K562 (cell line): ENCODE data around the gene FARSA. TPM values are rescaled to one million over a fixed set of nuclear protein-coding genes. Genes with fewer than 3 reads are reported as not detected.

Experiments used
- ASH1L ChIP-seq: fragments of 450-650 bp; IDR thresholded peaks from 2 replicates; pipeline ENCODE4 v1.6.1; 2018; ENCODE audit warnings: borderline replicate concordance, mild to moderate bottlenecking, low read depth; ENCODE audit not compliant: partially characterized antibody
- BCOR ChIP-seq: fragments of 450-650 bp; IDR thresholded peaks from 2 replicates; pipeline ENCODE4 v1.6.1; 2016
- BRCA1 ChIP-seq, 2 experiments: fragments of 450-650 bp in 1 of 2; sonication (generic) in 1 of 2; formaldehyde crosslinking in 1 of 2; IDR thresholded peaks; 2 replicates each; pipeline versions ENCODE4 v1.5.0 to v1.6.1; 2017 to 2020; ENCODE audit warnings: mild to moderate bottlenecking in 1 of 2, missing genetic modification reagents in 1 of 2
- CEBPB ChIP-seq: fragments of 450-650 bp; IDR thresholded peaks from 2 replicates; pipeline ENCODE4 v1.6.1; 2016; ENCODE audit warnings: missing genetic modification characterization, missing compliant biosample characterization
- DDX20 ChIP-seq: fragments of 450-650 bp; IDR thresholded peaks from 2 replicates; pipeline ENCODE4 v1.6.1; 2016; ENCODE audit warnings: missing genetic modification characterization, low read depth, mild to moderate bottlenecking, missing compliant biosample characterization, moderate library complexity
- ETV6 ChIP-seq, 3 experiments: fragments of 150-350 bp in 1 of 3; sonication (generic) in 1 of 3; formaldehyde crosslinking in 1 of 3; IDR thresholded peaks; 2 replicates each; pipeline versions ENCODE4 v1.6.1 to v1.8.0; 2014 to 2022; ENCODE audit warnings: borderline replicate concordance in 2 of 3, low read depth in 2 of 3, antibody characterized with exemption in 1 of 3, low read length in 1 of 3, mild to moderate bottlenecking in 1 of 3, missing genetic modification reagents in 1 of 3
- FIP1L1 ChIP-seq: fragments of 200-400 bp; formaldehyde crosslinking; IDR thresholded peaks from 2 replicates; pipeline ENCODE4 v1.6.1; 2018; ENCODE audit warnings: mild to moderate bottlenecking, low read depth, low read length; ENCODE audit not compliant: poor library complexity, severe bottlenecking
- GATAD2B ChIP-seq: fragments of 450-650 bp; IDR thresholded peaks from 2 replicates; pipeline ENCODE4 v1.6.1; 2017; ENCODE audit warnings: mild to moderate bottlenecking, borderline replicate concordance
- HEY1 ChIP-seq: fragments of 250-450 bp; sonication (Bioruptor Pico); IDR thresholded peaks from 2 replicates; pipeline ENCODE4 v1.5.0; 2020; ENCODE audit warnings: mild to moderate bottlenecking, moderate library complexity, borderline replicate concordance
- HNRNPLL ChIP-seq: fragments of 200-400 bp; formaldehyde crosslinking; IDR thresholded peaks from 2 replicates; pipeline ENCODE4 v1.6.1; 2017; ENCODE audit warnings: low read length, low read depth, mild to moderate bottlenecking; ENCODE audit not compliant: poor library complexity, severe bottlenecking
- MEF2A ChIP-seq: IDR thresholded peaks from 2 replicates; pipeline ENCODE4 v1.6.1; 2011; ENCODE audit warnings: low read depth, mild to moderate bottlenecking, low read length, moderate library complexity; ENCODE audit not compliant: control insufficient read depth
- NFE2L1 ChIP-seq: fragments of 450-650 bp; IDR thresholded peaks from 2 replicates; pipeline ENCODE4 v1.6.1; 2016; ENCODE audit warnings: missing genetic modification characterization, low read depth, mild to moderate bottlenecking, missing compliant biosample characterization, moderate library complexity, borderline replicate concordance
- PCBP2 ChIP-seq: fragments of 200-400 bp; formaldehyde crosslinking; IDR thresholded peaks from 2 replicates; pipeline ENCODE4 v1.6.1; 2018; ENCODE audit warnings: low read length, low read depth, mild to moderate bottlenecking, moderate library complexity; ENCODE audit not compliant: poor library complexity, severe bottlenecking
- POLR2AphosphoS2 ChIP-seq: IDR thresholded peaks from 2 replicates; pipeline ENCODE4 v1.6.1; 2012; ENCODE audit warnings: low read length, improper control_type of control experiment
- PTRF ChIP-seq: fragments of 450-650 bp; IDR thresholded peaks from 2 replicates; pipeline ENCODE4 v1.6.1; 2016; ENCODE audit warnings: mild to moderate bottlenecking, missing genetic modification characterization, missing compliant biosample characterization
- RUNX1 ChIP-seq: sonication (generic); IDR thresholded peaks from 2 replicates; pipeline ENCODE4 v1.6.1; 2016; ENCODE audit warnings: antibody characterized with exemption, low read depth
- SAFB2 ChIP-seq: fragments of 200-400 bp; formaldehyde crosslinking; IDR thresholded peaks from 2 replicates; pipeline ENCODE4 v1.6.1; 2018; ENCODE audit warnings: borderline replicate concordance, low read length, low read depth, moderate library complexity; ENCODE audit not compliant: severe bottlenecking
- SMAD2 ChIP-seq: fragments of 150-350 bp; IDR thresholded peaks from 2 replicates; pipeline ENCODE4 v1.6.1; 2014; ENCODE audit warnings: low read depth, mild to moderate bottlenecking, low read length
- SOX6 ChIP-seq: fragments of 450-650 bp; IDR thresholded peaks from 2 replicates; pipeline ENCODE4 v1.6.1; 2014; ENCODE audit warnings: mild to moderate bottlenecking
- TCF15 ChIP-seq: fragments of 250-450 bp; sonication (Bioruptor Pico); IDR thresholded peaks from 2 replicates; pipeline ENCODE4 v1.8.0; 2022; ENCODE audit warnings: moderate library complexity, mild to moderate bottlenecking, inconsistent platforms
- TCF7L2 ChIP-seq: fragments of 150-350 bp; IDR thresholded peaks from 2 replicates; pipeline ENCODE4 v1.6.1; 2016; ENCODE audit warnings: low read depth, mild to moderate bottlenecking, low read length, moderate library complexity
- TFAM ChIP-seq: fragments of 250-450 bp; sonication (Bioruptor Pico); conservative IDR thresholded peaks from 2 replicates; pipeline ENCODE4 v1.5.0; 2021; ENCODE audit warnings: mild to moderate bottlenecking, moderate library complexity
- ZNF134 ChIP-seq: fragments of 250-450 bp; sonication (Bioruptor Pico); conservative IDR thresholded peaks from 2 replicates; pipeline ENCODE4 v1.4.0; 2020
- ZNF175 ChIP-seq: fragments of 200-800 bp; sonication (Bioruptor generic); IDR thresholded peaks from 2 replicates; pipeline ENCODE4 v1.6.1; 2016; ENCODE audit warnings: low read depth, mild to moderate bottlenecking, missing genetic modification characterization, missing compliant biosample characterization
- ZNF830 ChIP-seq: fragments of 250-450 bp; sonication (Bioruptor Pico); IDR thresholded peaks from 2 replicates; pipeline ENCODE4 v1.5.0; 2021; ENCODE audit warnings: mild to moderate bottlenecking
- polyA plus RNA-seq, 8 experiments: library from polyadenylated mRNA; depleted of rRNA in 4 of 8; stranded (reverse) in 5 of 8; unstranded in 3 of 8; fragments of >200 nt; fragmentation: Nextera tagmentation in 2 of 8; fragmentation: Illumina TruSeq in 1 of 8; extraction: Ambion mirVana in 2 of 8; extraction: Trizol in 1 of 8; gene quantifications; 2 replicates each; pipeline versions ENCODE4 v1.2.1 to v1.2.3, GENCODE V29; 2011 to 2014; ENCODE audit warnings: inconsistent platforms in 1 of 8, missing spikeins in 1 of 8
- total RNA-seq, 7 experiments: library from RNA; depleted of rRNA in 6 of 7; stranded (reverse); fragments of >200 nt in 6 of 7; fragmentation: Illumina TruSeq in 2 of 7; extraction: Trizol in 2 of 7; gene quantifications; 2 replicates each; pipeline versions ENCODE4 v1.2.1 to v1.2.3, GENCODE V29; 2011 to 2021; ENCODE audit warnings: low replicate concordance in 1 of 7
- TF ChIP-seq, protein P1 (sequence below): IDR thresholded peaks from 3 replicates; pipeline ENCODE4 v1.6.1; 2011; ENCODE audit warnings: borderline replicate concordance, mild to moderate bottlenecking; ENCODE audit not compliant: insufficient read length, insufficient read depth

Gene FARSA
- total and polyA plus RNA-seq, 9 of the 15 experiments (the other 6 are each of a cell fraction or from before 2014, with no cell fraction given) = 25.2 to 237 (median 89.6) TPM

DNA sequence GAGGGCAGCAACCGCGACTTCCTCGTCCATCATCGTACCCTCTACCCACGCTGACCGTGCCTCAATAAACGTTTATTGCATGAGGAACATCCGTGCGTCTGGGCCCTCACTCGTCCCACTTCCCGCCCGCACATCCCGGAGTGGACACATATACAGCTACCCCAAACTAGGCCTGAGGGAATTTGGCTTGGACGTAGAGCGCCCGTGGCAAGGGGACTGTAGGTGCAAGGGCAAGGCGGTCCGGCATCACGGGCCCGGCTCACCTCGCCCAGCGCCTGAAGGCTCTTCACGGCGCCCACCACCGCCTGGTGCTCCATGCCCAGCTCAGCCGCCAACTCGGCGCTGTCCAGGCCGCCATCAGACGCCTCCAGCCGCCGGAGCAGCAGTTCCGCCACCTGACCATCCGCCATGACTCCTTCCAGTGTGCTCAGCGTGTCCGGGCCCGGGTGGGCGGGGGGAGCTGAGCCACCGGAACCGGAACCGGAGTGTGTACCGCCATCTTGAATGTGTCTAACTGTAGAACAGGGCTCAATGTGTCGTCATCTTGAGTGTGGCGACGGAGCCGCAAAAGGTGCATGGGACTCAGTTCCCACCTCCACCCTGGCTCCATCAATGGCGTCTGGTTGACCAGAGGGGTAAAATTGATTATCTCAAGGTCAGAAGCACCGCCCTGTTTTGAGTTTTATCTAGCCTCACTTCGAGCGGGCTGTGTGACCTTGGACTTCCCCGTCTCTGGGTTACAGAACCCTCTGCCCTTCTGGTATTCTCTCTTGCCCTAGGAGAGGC, at the start of gene FARSA (continued):
- TF ChIP-seq CEBPB (tag) (no peak), NFE2L1 (tag) (no peak), SMAD2 (no peak), ZNF175 (peak; percentile 77), ASH1L (no peak), BRCA1 (IDR thresholded peaks at IDR 0.05) (no peak), BRCA1 (CRISPR knock-in tag; IDR thresholded peaks at IDR 0.05) (no peak), PTRF (tag) (no peak), TCF15 (CRISPR knock-in tag) (no peak), HNRNPLL (no peak), MEF2A (no peak), BCOR (no peak; the same call in 1 of the 2 replicates), ZNF830 (CRISPR knock-in tag) (0 out of 2 replicates have a peak, but pooled peaks have one; percentile 13), DDX20 (tag) (no peak), POLR2AphosphoS2 (0 out of 2 replicates have a peak, but pooled peaks have one; percentile 77), HEY1 (CRISPR knock-in tag) (no peak), GATAD2B (no peak), PCBP2 (no peak), FIP1L1 (no peak), ZNF134 (no peak), TCF7L2 (no peak), TFAM (no peak), ETV6 (IDR thresholded peaks at IDR 0.05; ENCODE audit: borderline replicate concordance in 1 of 2, low read depth in 2 of 2, low read length in 1 of 2) (no peak), ETV6 (CRISPR knock-in tag; IDR thresholded peaks at IDR 0.05; ENCODE audit: borderline replicate concordance) (no peak), RUNX1 (no peak), SOX6 (0 out of 2 replicates have a peak, but pooled peaks have one; percentile 7), SAFB2 (no peak)
- TF ChIP-seq, protein P1, sequence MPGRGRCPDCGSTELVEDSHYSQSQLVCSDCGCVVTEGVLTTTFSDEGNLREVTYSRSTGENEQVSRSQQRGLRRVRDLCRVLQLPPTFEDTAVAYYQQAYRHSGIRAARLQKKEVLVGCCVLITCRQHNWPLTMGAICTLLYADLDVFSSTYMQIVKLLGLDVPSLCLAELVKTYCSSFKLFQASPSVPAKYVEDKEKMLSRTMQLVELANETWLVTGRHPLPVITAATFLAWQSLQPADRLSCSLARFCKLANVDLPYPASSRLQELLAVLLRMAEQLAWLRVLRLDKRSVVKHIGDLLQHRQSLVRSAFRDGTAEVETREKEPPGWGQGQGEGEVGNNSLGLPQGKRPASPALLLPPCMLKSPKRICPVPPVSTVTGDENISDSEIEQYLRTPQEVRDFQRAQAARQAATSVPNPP = no peak
